ENCODE measurements around the gene TUBGCP3.
"Not testable (repeated sequence)": the region's sequence is repeated elsewhere in the genome, so short reads cannot be mapped to it uniquely, and the experiment has no call there.

TUBGCP3 gene

DNA sequence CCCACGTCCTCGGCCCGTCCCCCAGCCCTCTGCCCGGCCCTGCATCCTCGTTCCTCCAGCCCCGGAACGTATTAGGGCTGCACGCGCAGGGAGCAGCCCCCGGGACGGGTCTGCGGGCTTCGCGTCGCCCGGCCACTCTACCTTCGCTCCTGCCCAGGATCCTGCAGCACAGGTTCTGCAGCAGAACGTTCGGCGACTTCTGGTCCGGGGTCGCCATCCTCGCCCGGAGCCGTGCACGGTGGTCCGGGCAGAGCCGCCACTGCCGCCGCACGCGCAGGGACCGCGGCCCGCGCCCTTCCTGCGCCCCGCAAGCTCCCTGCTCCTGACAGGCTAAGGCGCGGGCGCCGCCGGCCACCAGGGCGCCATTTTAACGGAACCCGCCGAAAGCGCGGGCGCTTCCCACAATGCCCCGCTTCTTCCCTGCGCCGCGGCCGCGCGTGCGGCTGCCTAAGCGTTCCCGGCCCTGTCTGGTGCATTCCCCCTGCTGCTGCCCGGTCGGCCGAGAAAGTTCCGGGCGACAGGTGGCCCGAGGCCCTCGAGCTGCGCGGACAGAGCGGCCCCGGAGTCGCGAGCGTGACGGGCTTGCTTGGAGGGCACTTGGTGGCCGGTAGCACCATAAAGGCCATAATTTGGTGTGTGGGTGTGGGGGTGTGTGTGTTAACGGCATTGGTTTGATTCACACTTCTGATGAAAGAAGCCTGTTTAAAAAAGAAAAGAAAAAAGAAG is at the start of gene TUBGCP3:
Gene TUBGCP3 (minus strand): TSS at position 390 of the 726 bp plus-strand sequence. CDS start 173 bp downstream, at position 217.
- DNase-seq (ENCODE audit: low read depth) = peak; percentile 78

DNA sequence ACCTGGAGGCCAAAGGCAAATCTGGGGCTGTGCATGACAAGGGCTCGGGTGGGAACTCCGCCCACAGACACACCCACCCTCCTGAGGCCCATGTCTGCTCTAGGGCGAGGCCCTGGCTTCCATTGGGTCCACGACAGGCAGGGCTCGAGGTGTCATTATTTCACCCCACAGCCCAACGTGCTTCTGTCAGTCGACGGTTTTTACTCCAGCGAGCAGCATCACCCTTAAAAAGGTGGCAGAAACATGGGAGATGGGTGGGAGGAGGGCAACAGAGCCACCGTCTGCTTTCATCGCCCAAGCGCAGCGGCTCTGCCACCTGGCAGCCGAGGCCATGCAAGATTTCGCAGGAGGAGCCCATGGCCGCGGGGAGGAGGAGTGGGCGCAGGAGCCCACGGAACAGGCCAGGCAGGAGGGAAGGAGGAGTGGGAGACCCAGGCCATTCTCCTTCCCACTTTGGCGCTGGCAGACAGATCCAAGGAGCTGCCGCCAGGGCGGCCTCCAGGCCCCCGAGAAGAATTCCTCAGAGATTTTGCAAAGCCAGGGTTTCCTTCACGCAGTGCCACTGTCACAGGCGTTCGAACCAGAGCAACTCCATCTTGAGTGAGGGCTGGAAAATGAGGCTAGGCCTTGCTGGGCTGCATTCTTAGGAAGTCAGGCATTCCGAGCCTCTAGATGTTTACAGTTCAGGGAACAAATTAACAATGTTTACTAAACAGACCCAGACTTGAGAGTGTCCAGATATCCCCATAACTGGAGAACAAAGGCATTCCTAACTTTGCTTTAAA is 49.3 kb upstream of the TUBGCP3 start:
- no peak for DNase-seq (ENCODE audit: low read depth)

DNA sequence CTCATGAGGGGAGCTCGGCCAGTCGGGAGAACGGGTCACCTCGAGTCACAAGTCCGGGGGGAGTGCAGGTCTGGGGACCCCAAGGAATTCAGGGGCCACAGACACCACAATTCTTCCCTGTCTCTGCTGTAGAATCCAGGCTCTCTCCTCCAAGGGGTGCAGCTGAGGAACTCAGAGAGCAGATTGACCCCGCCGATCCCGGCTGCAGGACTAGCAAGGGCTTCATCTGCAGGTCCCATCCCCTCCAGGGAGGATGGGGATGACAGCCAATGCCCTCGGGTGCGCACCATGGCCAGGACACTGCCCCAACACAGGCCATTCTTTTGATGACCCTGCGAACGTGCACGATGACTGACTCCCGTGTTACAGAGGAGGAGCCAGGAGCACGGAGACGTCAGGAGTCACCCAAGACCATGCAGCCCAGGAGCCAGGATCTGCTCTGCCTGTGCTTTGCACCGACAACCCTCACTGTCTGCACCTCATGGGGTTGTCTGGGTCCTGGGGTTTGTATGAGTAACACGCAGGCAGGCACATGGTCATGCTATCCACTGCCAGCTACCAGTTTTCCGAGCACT is 48.5 kb upstream of the TUBGCP3 start:
- DNase-seq (ENCODE audit: low read depth) = no peak

- DNase-seq (ENCODE audit: low read depth) = no peak
These were observed 47.4 kb upstream of the TUBGCP3 start for GRCh38 chr13:112635323-112635722.

GRCh38 chr13:112634102-112634501 is 46.1 kb upstream of the TUBGCP3 start:
- no peak for DNase-seq (ENCODE audit: low read depth)

DNA sequence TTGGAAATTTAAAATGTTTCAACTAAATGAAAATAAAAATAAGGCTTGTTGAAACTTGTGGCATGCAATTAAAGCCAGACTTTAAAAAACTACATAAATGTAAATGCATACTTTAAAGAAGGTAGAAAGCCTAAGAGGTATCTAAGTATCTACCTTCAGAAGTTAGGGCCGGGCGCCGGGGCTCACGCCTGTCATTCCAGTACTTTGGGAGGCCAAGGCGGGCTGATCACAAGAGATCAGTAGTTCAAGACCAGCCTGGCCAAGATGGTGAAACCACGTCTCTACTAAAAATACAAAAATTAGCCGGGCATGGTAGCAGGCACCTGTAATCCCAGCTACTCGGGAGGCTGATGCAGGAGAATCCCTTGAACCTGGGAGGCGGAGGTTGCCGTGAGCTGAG is 42.3 kb upstream of the TUBGCP3 start:
- DNase-seq (ENCODE audit: low read depth) = not testable (repeated sequence)

DNA sequence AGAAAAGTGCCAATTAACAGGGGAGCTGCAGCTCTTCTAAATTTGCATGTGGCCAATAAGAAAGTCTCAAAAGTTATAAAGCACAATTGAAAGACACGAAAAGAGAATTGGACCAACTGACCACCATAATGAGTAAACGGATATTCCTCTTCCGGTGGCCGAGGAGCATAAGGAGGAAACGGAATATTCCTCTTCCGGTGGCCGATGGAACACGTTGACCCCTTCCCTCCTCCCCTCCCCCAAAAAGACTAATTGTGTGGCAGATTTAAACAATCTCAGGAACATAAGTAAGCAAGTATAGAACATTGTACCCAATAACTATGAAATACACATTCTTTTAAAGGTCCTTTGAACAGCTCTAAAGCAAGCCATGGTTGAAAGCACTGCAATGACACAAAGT is 41.2 kb upstream of the TUBGCP3 start:
- no peak for DNase-seq (ENCODE audit: low read depth)

GRCh38 chr13:112627613-112628012 is 39.7 kb upstream of the TUBGCP3 start:
- DNase-seq (ENCODE audit: low read depth) = not testable (repeated sequence)

- DNase-seq (ENCODE audit: low read depth) = no peak
These were observed 39.2 kb upstream of the TUBGCP3 start for GRCh38 chr13:112627161-112627560.

DNA sequence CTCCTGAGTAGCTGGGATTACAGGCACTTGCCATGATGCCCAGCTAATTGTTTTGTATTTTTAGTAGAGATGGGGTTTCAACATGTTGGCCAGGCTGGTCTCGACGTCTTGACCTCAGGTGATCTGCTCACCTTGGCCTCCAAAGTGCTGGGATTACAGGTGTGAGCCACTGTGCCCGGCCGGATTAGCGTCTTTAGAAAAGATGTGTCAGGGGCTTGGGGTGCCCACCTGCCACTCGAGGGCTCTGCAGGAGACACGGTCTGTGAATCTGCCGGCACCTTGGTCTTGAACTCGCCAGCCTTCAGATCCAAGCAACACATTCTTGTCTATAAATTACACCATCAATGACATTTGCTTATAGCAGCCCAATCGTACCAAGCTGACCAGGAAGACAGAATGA is 38.8 kb upstream of the TUBGCP3 start:
- no peak for DNase-seq (ENCODE audit: low read depth)

DNA sequence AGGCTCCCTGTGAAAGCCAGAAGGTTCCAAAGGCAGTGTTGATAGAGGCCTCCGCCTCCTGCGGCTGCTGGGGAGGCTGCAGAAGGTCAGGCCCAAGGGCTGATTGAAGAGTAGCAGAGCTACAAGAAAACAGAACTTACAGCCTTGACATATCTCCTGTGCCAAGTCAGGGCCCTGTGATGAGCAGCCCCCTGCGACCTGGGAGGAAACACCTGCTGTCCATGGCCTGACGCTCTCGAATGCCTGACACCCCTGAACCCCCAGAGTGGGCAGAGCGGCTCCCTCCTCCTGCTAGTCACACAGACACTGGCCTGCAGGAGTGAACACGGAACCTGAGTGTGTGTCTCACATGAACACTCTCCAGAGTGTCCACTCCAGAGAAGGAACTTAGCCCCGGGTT is 38.2 kb upstream of the TUBGCP3 start:
- DNase-seq (ENCODE audit: low read depth) = no peak

DNA sequence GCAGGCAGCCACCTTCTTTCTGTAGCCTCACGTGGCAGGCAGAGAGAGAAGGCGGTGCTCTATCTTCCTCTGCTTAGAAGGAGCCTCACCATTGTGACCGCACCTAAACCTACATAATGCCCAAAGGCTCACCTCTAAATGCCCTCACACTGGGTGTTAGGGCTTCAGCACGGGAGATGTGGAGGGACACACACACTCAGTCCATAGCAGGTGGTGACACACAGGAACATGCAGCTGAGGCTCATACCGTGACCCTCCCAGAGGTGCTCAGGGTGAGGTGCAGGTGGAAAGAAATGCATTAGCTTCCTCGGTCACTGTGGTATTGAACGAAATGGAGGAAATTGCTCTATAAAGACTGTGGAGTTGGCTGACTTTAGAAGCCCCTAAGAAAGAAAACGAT is 37.7 kb upstream of the TUBGCP3 start:
- no peak for DNase-seq (ENCODE audit: low read depth)

DNA sequence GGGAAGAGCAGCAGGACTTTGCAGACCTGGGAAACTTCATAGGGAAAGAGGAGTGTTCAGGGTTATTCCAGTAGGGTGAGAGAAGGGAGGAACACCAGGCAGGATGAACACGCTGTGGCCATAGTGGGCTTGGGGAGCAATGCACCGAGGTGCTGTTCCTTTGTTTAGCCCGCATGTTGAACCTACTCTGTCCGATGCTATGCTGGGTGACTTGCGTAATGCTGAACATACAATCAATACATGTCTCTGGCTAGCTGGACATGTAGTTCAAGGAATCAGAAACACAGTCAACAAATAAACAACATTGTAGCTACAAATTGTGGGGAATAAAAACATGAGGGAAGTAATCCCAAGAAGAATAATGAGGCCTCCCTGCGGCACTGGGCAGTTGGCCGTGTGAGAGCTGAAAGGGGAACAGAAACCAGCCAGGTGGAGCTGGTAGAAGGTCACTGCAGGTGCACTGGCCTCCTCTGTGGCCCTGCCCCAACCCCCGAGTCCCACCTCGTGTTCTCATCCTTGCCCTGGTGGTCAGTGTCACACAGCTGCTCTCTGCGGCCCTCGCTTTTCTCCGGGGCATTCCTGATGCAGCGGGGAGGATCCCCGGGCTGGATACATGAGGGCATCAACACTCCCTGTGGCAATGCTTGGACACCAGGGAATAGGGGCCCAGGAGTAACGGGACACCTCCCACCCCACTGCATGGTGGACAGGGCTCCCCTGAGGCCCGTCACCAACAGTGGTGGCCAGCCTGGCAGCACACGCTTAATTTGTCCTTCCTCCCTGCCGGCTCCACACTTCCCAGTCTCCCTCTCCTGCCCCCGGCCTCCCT is 36.9 kb upstream of the TUBGCP3 start:
- no peak for DNase-seq (ENCODE audit: low read depth)

GRCh38 chr13:112624040-112624439 is 36.1 kb upstream of the TUBGCP3 start:
- DNase-seq (ENCODE audit: low read depth) = no peak

DNA sequence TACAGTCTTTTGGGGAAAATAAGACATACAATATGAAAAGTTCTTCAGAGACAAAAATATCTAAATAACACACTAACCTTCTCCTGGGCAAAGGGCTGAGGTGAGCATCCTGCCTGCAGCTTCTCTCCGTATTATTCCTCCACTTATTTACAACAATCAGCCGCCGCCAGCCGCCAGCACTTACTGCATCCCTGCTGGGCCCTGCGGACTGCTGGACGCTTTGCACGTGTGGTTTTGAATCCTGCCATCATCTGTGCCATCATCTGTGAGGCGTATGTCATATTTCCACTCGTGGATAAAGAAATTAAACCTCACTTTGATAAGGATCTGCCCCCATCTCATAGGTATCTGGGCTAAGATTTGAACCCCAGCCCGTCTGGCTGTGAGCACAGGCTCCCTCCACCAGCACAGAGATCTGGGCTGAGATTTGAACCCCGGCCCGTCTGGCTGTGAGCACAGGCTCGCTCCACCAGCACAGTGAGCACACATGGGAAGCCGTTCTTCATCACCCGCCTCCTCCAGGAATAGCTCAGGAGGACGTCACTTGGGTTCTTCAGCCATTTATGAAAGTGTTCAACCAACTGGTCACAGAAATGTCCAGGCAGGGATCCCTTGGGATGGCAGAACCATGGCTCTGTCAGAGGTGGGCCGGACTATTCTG is 35.2 kb upstream of the TUBGCP3 start:
- no peak for DNase-seq (ENCODE audit: low read depth)

DNA sequence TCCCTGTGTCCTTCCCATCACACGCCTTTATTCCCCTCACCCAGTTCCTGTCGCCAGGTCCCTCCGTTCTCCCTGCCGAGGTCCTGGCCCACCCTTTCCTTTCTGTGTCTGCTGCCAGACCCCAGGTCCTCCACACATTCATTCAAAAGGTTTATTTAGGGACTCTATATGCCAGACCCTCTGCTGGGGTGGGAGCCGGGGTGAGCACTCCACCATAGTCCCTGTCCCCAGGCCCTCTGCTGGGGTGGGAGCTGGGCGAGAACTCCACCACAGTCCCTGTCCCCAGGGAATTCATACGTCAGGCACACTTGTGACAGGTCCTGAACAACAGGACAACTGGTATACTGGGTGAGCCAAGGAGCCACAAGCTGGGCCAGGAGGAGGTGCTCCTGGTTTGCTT is 34.4 kb upstream of the TUBGCP3 start:
- no peak for DNase-seq (ENCODE audit: low read depth)

DNA sequence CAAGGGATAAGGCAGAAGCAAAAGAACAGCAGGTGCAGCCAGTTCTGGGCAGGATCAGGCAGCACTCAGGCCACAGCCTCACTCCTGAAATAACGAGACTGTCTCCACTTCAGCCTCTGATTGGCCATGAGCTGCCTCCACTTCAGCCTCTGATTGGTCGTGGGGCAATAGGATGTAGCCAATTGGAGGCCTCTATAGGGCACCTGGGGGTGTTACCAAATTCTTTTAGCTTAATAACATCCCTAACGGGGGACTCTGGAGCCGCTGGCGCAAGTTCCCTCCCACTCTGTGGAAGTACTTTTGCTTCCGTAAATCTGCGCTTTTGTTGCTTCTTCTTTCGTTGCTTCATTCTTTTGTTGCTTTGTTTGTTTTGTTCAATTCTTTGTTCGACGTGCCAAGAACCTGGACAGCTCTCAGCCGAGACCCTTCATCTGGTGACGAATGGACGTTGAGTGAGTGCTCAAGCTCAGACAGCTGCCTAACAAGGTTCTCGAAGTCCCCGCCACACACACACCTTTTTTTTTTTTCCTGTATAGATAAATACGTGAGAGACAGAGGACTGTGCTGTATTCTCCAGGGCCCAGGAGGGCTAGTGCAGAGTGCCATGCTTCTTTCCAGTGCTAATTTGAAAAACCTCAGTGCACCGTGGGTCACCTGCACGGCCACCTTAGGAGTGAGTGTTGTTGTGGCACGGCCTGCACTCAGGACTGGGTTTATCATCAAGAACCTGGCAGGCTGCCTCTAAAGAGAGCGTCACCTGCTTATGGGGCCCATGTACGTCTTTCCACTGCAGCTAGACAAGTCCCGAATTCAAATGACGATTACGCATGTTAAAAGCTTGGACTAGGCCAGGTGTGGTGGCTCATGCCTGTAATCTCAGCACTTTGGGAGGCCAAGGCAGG is 32.0 kb upstream of the TUBGCP3 start:
- no peak for DNase-seq (ENCODE audit: low read depth)

GRCh38 chr13:112618501-112618900 is 30.5 kb upstream of the TUBGCP3 start:
- no peak for DNase-seq (ENCODE audit: low read depth)

DNA sequence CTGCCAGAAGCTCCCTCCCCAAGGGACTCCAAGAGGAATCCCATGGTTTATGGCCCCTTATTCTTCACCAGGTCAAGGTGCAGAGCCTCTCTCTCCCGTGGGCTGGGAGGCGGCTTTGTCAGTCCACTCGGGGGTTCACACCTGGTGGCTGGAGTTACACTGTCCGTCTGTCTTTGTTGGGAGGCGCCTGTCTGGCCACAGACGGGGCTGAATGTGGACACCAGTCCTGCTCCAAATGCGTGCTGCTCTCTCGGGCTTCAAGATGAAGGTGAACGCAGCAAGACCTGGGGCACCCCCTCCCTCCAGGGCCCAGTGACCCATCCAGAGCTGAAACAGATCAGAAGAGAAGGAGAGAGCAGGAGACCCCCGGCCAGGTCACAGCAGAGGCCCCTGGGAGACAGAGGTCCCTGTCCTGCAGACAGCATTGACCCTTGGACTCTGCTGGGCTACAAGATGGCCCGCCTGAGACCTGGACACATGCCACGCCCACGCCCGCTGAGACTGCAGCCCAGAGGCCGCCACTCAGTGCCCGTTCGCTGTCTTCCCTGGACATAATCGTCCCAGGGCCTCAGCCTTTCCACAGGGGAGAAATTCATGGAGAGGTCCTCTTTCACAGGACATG is 29.9 kb upstream of the TUBGCP3 start:
- DNase-seq (ENCODE audit: low read depth) = no peak

Data from activated T-cell treated with anti-CD3 and anti-CD28 coated beads for 48 hours (primary cell).